Peyer's patch (tissue), 4 donors: ENCODE results near the gene KCNQ5.

Source experiments
- POLR2A ChIP-seq, 2 donors: fragments of 450-650 bp; IDR thresholded peaks; one replicate each; pipeline ENCODE4 v1.5.1; 2017; ENCODE audit warnings: antibody characterized with exemption in 2 of 2, mild to moderate bottlenecking in 2 of 2, moderate library complexity in 2 of 2
- TF ChIP-seq, protein P1 (sequence below), 6 experiments: fragments of 450-650 bp in 4 of 6; fragments of 200-600 bp in 2 of 6; sonication (generic) in 1 of 6; IDR thresholded peaks; one replicate each; pipeline ENCODE4 v1.5.1; 2017 to 2019; ENCODE audit warnings: antibody characterized with exemption in 6 of 6, mild to moderate bottlenecking in 3 of 6, moderate library complexity in 1 of 6

DNA sequence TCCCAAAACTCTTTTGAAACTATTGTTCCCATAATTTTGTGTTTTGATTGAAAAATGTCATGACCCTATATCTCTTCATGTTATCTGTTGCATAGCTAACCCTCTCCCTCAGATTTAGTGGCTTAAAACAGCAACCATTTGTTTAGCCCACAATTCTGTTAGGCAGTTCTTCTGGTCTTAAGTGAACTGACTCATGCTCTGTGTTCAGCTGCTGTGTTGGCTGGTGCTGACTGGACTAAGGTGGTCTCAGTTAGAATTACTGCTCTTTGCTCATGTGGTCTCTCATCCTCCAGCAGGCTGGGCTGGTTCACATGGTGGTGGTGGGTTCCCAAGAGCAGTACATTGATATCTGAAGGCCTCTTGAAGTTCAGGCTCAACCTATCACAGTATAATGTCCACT lies 522.7 kb downstream of the KCNQ5 start:
- TF ChIP-seq POLR2A (IDR thresholded peaks at IDR 0.05) = no peak
- TF ChIP-seq, protein P1, sequence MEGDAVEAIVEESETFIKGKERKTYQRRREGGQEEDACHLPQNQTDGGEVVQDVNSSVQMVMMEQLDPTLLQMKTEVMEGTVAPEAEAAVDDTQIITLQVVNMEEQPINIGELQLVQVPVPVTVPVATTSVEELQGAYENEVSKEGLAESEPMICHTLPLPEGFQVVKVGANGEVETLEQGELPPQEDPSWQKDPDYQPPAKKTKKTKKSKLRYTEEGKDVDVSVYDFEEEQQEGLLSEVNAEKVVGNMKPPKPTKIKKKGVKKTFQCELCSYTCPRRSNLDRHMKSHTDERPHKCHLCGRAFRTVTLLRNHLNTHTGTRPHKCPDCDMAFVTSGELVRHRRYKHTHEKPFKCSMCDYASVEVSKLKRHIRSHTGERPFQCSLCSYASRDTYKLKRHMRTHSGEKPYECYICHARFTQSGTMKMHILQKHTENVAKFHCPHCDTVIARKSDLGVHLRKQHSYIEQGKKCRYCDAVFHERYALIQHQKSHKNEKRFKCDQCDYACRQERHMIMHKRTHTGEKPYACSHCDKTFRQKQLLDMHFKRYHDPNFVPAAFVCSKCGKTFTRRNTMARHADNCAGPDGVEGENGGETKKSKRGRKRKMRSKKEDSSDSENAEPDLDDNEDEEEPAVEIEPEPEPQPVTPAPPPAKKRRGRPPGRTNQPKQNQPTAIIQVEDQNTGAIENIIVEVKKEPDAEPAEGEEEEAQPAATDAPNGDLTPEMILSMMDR (IDR thresholded peaks at IDR 0.05) = no peak
